GM21423 (cell line): ENCODE results near the gene MDFIC2.

Experiments used
- ATAC-seq: cut with Tn5 transposase; IDR thresholded peaks from one replicate; pipeline ENCODE4 v1.9.1; 2021; ENCODE audit warnings: mild to moderate bottlenecking, moderate library complexity; ENCODE audit not compliant: unreplicated experiment

MDFIC2 gene

DNA sequence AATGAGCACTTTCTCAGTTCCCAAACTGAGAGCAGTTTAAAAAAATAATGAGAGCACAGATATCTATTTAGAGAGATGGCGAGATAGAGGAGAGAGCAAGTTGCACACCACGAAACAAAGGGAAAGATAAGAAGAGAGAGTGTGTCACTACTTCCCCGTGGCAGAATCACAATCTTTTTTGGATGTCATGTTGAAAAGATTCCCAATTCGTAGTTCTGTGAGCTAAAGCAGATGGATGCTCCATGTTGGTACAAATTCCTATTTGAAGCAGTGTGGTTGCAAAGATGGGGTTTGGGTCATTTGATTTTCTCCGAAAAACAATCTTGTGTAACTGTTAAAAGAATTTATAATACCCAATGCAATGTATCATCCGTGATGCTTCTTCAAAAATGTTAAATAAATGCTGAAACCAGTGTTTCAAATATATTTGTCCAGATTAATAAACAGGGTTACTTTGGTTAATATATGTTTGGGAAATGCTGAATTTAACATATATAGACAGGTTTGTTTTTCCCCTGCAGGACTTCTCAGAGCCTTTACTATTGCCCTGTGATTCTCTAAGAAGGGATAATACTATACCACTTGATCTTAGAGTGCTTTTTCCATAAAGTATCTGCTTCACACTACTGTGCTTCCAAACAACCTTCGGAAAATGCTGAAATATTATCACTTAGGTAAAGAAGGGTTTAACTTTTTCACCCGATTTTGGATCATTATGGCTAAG is 128.5 kb downstream of the MDFIC2 start:
- no peak for ATAC-seq

DNA sequence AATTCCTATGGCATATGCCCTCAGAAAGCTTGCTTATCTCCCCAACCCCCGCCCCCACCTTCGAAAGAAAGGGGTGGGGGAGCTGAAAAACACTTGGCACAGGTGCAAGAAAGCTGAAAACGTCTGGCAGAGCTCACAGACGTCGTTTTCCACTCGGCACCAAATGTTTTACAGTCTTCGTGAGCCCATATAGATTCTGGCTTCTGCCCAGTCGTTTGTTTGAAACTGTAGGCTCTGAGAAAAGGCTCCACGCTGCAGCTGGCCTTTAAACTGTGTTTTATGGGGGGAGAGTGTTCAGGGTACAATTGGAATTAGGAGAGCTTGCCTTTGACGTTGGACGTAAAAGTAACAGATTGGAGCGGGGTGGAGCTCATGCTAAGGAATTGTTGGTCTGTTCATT is 130.3 kb downstream of the MDFIC2 start:
- no peak for ATAC-seq

DNA sequence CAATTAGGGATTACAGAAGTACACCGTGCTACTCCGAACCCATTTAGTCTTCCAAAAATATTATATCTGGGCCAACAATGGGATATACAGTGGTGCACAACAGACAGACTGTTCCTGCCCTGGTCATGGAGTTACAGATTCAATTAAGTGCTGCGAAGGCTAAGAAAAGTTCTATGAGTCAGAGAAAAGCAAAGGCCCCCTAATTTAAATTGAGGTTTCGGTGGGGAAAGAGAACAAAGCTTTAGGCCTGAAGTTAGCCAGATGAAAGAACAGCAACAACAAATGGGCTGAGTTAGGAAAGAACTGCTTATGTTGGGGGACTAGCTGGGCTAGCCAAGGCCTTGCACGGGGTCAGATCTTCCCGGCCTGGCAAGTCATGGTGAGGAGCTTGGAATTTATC is 131.8 kb downstream of the MDFIC2 start:
- ATAC-seq = peak; percentile 42

DNA sequence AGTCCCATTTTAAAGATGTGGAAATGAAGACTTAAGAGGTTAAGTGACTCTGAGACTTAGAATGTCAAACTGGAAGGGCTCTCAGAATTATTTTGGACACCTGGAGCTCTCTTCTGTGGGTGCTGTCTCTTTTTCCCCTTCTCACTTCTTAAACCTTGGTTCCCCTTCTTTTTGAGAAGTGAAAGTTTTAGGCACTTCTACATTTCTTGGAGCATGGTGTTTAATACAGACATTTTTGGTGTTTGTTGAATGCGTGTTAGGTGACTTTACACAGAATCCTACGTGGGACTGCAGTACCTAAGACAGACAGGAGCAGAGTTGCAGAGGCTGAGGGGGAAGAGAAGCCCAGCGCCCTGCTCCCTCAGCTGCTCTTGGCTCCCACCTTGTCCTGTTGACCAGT is 133.3 kb downstream of the MDFIC2 start:
- no peak for ATAC-seq

DNA sequence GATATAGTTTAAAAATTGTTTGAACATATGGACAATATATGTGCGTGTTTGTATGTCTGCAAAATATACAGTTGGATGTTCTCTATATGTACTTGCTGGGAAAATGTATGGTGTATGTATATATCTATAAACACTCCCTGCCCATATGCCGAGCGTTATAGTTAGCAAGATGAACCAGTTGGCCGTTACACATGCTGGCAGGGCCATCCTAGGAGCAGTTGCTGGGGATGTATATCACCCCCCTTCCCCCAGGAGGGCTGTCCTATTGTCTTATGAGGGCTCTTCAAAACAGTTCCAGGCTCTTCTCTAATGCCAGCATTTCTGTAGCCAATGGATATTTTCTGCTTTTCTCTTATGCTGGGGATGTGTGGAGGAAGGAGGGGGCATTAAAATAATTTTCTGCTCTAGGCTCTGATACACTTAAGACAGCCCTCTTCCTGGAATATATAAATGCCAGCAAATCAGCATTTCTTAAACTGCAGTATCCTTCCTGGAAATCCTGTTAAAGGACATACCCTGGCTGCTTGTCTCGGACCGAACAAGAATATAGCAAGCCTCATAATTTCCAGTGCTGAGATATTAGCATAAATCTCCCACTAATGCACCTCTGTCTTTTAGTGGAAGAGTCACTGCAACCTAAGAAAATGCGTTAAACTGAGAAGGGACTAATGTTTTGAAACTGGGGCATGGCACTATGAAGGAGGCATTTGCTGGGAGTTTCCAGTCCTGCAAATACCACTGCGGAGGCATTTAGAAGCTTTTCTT is 134.4 kb downstream of the MDFIC2 start:
- ATAC-seq = no peak

DNA sequence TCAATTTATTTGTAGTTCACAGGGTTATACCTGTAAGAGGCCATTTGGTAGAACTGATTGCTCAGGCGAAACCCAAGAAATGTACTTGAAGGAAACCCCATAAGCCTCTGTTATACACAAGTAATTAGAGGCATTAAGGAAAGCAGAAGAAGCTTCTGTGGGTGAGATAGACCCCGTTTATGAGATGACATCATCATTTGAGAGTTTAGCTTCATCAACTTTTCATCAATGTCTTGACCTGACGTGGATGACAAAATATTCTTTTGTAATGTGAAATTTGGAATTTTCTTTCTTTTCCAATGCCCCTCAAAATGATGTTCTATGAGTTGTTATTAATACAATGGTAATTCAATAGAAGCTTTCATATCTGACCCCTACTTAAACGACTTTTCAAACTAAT is 136.2 kb downstream of the MDFIC2 start:
- ATAC-seq = no peak

DNA sequence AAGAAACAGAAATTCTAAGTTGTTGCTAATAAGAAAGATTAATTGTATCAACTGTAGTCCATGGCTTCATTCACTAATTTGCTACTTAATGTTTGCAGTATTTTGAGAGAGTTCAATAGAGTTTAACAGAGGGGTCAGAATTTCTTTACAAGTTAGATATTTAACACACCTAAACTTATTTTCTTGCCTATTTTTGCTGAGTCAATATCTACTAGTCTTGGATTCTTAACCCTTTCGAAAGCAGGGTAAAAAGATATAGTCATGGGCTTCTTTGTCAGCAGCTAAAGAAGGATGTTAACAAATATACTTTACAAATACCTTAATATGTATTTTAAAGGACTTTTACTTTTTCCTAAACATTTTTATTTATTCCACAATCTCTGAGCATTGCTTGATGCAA is 155.6 kb downstream of the MDFIC2 start:
- ATAC-seq = no peak

DNA sequence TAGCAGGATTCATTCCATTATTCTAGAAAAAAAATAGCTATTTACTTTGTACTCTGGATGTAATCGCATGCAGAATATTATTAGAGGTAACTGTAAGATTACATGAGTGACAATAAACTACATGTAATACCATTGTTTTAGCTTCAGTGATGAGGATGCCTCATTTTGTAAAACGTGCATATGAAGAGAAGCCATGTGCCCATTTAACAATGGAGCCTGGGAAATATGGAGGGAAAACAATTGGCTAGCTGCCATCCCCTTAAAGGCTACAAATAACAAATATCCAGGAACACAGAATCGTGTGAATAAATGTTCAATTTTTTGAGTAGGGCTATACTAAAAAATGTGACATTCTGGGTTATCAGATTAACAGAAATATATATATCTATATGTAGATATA is 161.8 kb downstream of the MDFIC2 start:
- ATAC-seq = no peak

DNA sequence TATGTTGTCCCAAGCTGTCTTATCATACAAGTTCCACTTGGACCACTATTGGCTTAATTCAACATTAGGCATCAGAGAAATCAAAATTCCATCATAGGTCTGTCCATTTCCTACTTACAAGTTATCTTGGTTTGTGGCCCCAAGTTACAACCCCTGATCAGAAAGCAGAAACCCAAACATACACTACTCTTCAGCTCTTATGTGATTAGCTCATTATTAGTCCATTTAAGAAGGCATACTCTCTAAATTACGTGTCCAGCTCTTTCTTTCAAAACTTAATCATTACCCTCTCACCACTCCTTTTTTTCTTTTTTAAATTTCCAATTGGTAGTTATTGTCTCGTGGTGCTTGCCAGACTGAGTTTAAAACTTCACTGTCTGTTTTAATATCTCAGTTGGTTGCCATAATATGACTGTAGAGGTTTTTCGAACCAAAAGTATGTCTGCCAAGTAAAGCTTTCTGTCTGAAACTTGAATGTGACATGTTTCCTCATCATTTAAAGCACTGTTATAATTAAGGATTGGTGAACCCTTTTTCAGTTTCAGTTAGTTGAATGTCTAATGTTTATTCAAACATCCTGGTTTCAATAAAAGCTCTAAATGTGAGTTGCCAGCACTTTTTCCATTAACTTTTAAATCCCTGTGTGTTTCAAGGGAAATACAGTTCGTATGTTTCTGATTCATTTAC is 162.6 kb downstream of the MDFIC2 start:
- ATAC-seq = no peak
